Ishikawa (cell line): Measurements from ENCODE around the gene NKD2.

Source experiments
- CEBPB ChIP-seq: IDR thresholded peaks from 2 replicates; pipeline ENCODE4 v1.6.1; 2012
- CREB1 ChIP-seq: IDR thresholded peaks from 2 replicates; pipeline ENCODE4 v1.6.1; 2012; ENCODE audit warnings: low read depth
- EGR1 ChIP-seq: IDR thresholded peaks from 2 replicates; pipeline ENCODE4 v1.6.1; 2012
- EP300 ChIP-seq: IDR thresholded peaks from 2 replicates; pipeline ENCODE4 v1.6.1; 2012; ENCODE audit warnings: borderline replicate concordance
- FOXM1 ChIP-seq: IDR thresholded peaks from 2 replicates; pipeline ENCODE4 v1.6.1; 2012; ENCODE audit warnings: low read depth, borderline replicate concordance
- NFIC ChIP-seq: IDR thresholded peaks from 2 replicates; pipeline ENCODE4 v1.6.1; 2012
- RAD21 ChIP-seq: IDR thresholded peaks from 2 replicates; pipeline ENCODE4 v1.6.1; 2012; ENCODE audit warnings: low read depth
- TAF1 ChIP-seq: IDR thresholded peaks from 2 replicates; pipeline ENCODE4 v1.6.1; 2012; ENCODE audit warnings: low read depth, mild to moderate bottlenecking
- TCF12 ChIP-seq: IDR thresholded peaks from 2 replicates; pipeline ENCODE4 v1.6.1; 2012; ENCODE audit warnings: low read depth
- TEAD4 ChIP-seq: IDR thresholded peaks from 2 replicates; pipeline ENCODE4 v1.6.1; 2012
- YY1 ChIP-seq: IDR thresholded peaks from 2 replicates; pipeline ENCODE4 v1.6.1; 2012; ENCODE audit warnings: low read depth
- ZBTB7A ChIP-seq: IDR thresholded peaks from 2 replicates; pipeline ENCODE4 v1.6.1; 2012; ENCODE audit warnings: low read depth
- TF ChIP-seq, protein P1 (sequence below): IDR thresholded peaks from 2 replicates; pipeline ENCODE4 v1.6.1; 2012; ENCODE audit warnings: low read depth, mild to moderate bottlenecking
- TF ChIP-seq, protein P2 (sequence below): IDR thresholded peaks from 2 replicates; pipeline ENCODE4 v1.6.1; 2012
- TF ChIP-seq, protein P3 (sequence below): IDR thresholded peaks from 2 replicates; pipeline ENCODE4 v1.6.1; 2012

NKD2 gene

DNA sequence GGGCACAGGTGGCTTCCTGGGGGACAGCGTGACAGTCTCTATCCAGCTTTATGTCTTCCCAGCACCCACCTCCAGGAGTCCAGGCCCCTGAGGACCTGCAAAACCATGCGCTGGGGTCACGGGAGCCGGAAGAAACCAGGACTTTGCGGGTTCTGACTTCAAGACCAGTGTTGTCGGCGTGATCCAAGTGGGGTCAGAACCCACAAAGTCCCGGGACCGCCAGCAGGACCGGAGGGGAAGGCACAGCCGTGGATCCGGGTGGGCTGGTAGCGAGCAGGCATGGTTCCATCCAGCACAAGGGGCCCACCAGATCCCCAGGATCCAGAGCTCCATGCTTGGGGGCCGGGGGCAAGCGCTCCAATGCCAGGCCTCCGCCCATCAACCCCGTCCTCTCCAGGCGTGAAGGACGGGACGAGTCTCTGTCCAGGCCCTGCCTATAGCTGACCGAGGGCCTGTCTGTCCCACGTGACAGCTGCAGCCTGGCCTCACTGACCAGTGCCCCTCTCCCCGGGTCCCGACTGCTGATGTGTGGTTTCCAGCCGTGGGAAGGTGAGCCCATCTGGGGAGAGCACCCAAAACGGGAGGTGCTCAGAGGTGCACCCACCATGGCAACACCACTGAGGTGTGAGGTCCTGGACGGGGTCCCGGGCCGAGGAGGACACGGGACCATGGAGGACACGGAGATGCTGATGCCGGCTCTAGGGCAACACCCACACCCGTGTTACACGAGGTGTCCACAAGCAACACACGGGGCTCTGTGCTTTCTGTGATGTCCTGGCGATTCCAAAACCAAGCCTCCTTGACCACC is 54.4 kb downstream of the NKD2 start:
- TF ChIP-seq FOXM1: no peak
- TF ChIP-seq, protein P1, sequence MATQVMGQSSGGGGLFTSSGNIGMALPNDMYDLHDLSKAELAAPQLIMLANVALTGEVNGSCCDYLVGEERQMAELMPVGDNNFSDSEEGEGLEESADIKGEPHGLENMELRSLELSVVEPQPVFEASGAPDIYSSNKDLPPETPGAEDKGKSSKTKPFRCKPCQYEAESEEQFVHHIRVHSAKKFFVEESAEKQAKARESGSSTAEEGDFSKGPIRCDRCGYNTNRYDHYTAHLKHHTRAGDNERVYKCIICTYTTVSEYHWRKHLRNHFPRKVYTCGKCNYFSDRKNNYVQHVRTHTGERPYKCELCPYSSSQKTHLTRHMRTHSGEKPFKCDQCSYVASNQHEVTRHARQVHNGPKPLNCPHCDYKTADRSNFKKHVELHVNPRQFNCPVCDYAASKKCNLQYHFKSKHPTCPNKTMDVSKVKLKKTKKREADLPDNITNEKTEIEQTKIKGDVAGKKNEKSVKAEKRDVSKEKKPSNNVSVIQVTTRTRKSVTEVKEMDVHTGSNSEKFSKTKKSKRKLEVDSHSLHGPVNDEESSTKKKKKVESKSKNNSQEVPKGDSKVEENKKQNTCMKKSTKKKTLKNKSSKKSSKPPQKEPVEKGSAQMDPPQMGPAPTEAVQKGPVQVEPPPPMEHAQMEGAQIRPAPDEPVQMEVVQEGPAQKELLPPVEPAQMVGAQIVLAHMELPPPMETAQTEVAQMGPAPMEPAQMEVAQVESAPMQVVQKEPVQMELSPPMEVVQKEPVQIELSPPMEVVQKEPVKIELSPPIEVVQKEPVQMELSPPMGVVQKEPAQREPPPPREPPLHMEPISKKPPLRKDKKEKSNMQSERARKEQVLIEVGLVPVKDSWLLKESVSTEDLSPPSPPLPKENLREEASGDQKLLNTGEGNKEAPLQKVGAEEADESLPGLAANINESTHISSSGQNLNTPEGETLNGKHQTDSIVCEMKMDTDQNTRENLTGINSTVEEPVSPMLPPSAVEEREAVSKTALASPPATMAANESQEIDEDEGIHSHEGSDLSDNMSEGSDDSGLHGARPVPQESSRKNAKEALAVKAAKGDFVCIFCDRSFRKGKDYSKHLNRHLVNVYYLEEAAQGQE: no peak
- no peak for TF ChIP-seq NFIC
- TF ChIP-seq CEBPB: no peak
- TF ChIP-seq TEAD4: no peak
- no peak for TF ChIP-seq CREB1
- TF ChIP-seq ZBTB7A: no peak
- TF ChIP-seq, protein P2, sequence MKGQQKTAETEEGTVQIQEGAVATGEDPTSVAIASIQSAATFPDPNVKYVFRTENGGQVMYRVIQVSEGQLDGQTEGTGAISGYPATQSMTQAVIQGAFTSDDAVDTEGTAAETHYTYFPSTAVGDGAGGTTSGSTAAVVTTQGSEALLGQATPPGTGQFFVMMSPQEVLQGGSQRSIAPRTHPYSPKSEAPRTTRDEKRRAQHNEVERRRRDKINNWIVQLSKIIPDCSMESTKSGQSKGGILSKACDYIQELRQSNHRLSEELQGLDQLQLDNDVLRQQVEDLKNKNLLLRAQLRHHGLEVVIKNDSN: no peak
- TF ChIP-seq TAF1: no peak
- no peak for TF ChIP-seq EP300
- TF ChIP-seq EGR1: no peak
- TF ChIP-seq, protein P3, sequence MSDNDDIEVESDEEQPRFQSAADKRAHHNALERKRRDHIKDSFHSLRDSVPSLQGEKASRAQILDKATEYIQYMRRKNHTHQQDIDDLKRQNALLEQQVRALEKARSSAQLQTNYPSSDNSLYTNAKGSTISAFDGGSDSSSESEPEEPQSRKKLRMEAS: no peak
- TF ChIP-seq YY1: no peak
- TF ChIP-seq RAD21: no peak
- TF ChIP-seq TCF12: no peak

DNA sequence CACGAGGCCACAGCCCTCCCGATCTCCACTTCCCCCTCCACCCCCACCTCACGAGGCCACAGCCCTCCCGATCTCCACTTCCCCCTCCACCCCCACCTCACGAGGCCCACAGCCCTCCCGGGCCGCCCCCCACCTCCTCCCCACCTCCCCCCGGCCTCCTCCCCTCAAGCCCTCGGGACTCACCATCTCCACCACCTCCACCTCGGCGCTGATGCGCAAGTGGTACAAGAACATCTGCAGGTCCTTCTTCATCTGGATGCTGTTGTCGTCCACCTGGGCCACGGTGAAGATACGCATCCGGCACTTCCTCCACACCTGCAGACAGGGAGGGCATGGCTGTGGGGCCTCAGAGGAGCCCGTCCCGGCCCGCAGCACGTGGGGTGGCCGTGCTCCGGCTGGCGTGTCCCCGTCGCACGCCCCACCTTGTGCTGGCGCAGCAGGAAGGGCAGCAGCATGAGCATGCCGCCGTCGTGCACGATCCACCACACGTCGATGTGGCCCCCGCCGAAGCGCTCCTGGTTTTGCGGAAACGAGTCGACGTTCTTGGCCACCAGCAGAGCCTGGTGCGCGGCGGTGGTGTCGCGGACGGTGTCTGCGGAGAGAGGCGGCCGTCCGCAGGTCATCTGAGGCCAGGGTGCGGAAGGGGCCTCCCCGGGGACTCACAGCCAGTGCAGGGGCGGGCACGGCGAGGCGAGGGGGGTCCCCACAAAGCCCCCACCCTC is 55.2 kb downstream of the NKD2 start:
- no peak for TF ChIP-seq ZBTB7A

DNA sequence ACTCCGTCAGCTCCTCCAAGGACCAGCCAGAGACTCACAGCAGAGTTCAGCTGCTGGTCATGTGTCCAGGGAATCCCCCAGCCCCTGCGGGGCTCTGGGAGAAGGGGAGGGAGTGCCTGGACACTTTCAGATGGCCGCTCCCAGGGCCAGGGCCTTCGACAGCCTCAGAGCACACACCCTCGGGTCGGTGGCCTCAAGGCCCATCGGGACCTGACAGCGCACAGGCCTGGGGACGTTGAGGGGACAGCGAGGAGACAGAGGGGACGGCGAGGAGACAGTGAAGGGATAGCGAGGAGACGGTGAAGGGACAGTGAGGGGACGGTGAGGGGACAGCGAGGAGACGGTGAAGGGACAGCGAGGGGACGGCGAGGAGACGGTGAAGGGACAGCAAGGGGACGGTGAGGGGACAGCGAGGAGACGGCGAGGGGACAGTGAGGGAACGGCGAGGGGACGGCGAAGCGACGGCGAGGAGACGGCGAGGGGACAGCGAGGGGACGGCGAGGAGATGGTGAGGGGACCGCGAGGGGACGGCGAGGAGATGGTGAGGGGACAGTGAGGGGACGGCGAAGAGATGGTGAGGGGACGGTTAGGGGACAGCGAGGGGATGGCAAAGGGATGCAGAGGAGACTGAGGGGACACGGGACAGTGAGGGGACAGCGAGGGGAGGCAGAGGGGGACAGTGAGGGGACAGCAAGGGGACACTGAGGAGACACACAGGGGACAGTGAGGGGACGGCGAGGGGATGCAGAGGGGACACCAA is 56.0 kb downstream of the NKD2 start:
- TF ChIP-seq, protein P3: no peak
- TF ChIP-seq, protein P1: no peak
- TF ChIP-seq TCF12: no peak
- TF ChIP-seq, protein P2: no peak

DNA sequence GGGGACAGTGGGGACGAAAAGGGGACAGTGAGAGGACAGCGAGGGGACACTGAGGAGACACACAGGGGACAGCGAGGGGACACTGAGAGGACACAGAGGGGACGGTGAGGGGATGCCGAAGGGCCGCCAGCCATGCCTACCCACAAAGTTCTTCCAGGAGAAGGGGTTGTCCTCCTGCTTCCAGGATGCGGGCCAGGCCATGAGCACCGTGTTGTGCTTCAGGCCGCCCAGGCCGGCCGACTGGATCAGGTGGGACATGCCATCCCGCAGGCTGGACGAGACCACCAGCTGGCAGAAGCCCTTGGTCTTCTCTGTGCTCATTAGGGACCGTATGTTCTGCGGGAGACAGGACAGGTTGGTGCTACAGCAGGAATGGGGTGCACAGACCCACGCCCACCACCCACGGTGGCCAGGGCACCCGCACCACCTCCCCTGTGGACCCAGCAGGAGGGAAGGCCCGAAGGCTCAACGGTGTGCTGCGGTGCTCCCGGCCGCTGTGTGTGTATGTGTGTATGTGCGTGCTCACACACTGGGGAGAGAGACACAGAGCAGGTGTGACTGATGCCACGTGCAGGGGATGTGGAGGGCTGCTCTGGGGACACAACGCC is 56.6 kb downstream of the NKD2 start:
- TF ChIP-seq, protein P2: no peak
- TF ChIP-seq EP300 (no peak), FOXM1 (no peak), EGR1 (no peak), ZBTB7A (no peak), RAD21 (no peak), TEAD4 (no peak), TAF1 (no peak), YY1 (no peak), CREB1 (no peak), CEBPB (no peak)
- TF ChIP-seq, protein P1: no peak
- TF ChIP-seq, protein P3: no peak
